Sigmoid colon (tissue), 7 donors: ENCODE measurements around the gene HDGFL2. TPM values are rescaled to one million over a fixed set of nuclear protein-coding genes. Genes with fewer than 3 reads are reported as not detected.

ENCODE experiments used
- DNase-seq: peaks from one replicate; pipeline ENCODE4 v3.0.0-alpha.2; 2019
- H3K27ac ChIP-seq, 4 donors: fragments of 200-600 bp; sonication (generic); one replicate each; pipeline ENCODE4 v1.5.1; 2016 to 2019; ENCODE audit warnings: mild to moderate bottlenecking in 1 of 4
- H3K27me3 ChIP-seq, 3 donors: fragments of 200-600 bp; sonication (generic); one replicate each; pipeline ENCODE4 v1.5.1; 2019; ENCODE audit warnings: mild to moderate bottlenecking in 1 of 3
- H3K36me3 ChIP-seq, 4 donors: fragments of 200-600 bp; sonication (generic); one replicate each; pipeline ENCODE4 v1.5.1; 2016 to 2019
- H3K4me1 ChIP-seq, 4 donors: fragments of 200-600 bp; sonication (generic); one replicate each; pipeline ENCODE4 v1.5.1; 2017 to 2019
- H3K4me3 ChIP-seq, 4 donors: fragments of 200-600 bp; sonication (generic); one replicate each; pipeline ENCODE4 v1.5.1; 2017 to 2019; ENCODE audit warnings: mild to moderate bottlenecking in 2 of 4, moderate library complexity in 1 of 4
- H3K9me3 ChIP-seq, 4 donors: fragments of 200-600 bp in 3 of 4; sonication (generic) in 3 of 4; one replicate each; pipeline versions ENCODE4 v1.5.1 to v1.6.1; 2013 to 2019
- CTCF ChIP-seq, 4 experiments: fragments of 450-650 bp in 3 of 4; fragments of 200-600 bp in 1 of 4; IDR thresholded peaks; one replicate each; pipeline ENCODE4 v1.5.1; 2016 to 2019; ENCODE audit warnings: antibody characterized with exemption in 4 of 4, mild to moderate bottlenecking in 3 of 4, moderate library complexity in 2 of 4
- EP300 ChIP-seq, 4 donors: sonication (generic); formaldehyde crosslinking; IDR thresholded peaks; one replicate each; pipeline ENCODE4 v1.6.1; 2017; ENCODE audit warnings: antibody characterized with exemption in 4 of 4
- POLR2A ChIP-seq, 2 donors: fragments of 450-650 bp; IDR thresholded peaks; one replicate each; pipeline ENCODE4 v1.6.1; 2016; ENCODE audit warnings: antibody characterized with exemption in 2 of 2, mild to moderate bottlenecking in 2 of 2, moderate library complexity in 2 of 2
- POLR2AphosphoS5 ChIP-seq, 4 donors: sonication (generic); formaldehyde crosslinking; IDR thresholded peaks; one replicate each; pipeline ENCODE4 v1.6.1; 2017; ENCODE audit warnings: antibody characterized with exemption in 4 of 4
- WGBS, 2 donors: extraction: QIAGEN DNeasy Blood & Tissue Kit; methylation state at CpG; one replicate each; pipeline ENCODE4 v1.1.7; 2013; 5-methylcytosine and 5-hydroxymethylcytosine counted together
- intact Hi-C: fragments of 100-400 bp; cut with DNase I; formaldehyde crosslinking; loops from one replicate; pipeline ENCODE4 v1.15.1; 2023
- polyA plus RNA-seq, 3 donors: library from polyadenylated mRNA; stranded (reverse); fragments of 200-250 nt; gene quantifications; one replicate each; pipeline ENCODE4 v1.2.3, GENCODE V29; 2013
- total RNA-seq, 4 donors: library from RNA; depleted of rRNA; stranded (reverse); fragments of >200 nt; gene quantifications; one replicate each; pipeline ENCODE4 v1.1.0, GENCODE V29; 2016
- donor health status: healthy with polysubstance abuse.
- donor health status: Bipolar disorder and iron deficiency.
- donor health status: healthy.

HDGFL2 gene
- total and polyA plus RNA-seq, 7 donors: 19.8 to 78.2 (median 39.2) TPM

- TF ChIP-seq EP300 (IDR thresholded peaks at IDR 0.05): no peak
- no peak for TF ChIP-seq POLR2A (IDR thresholded peaks at IDR 0.05)
- no peak for TF ChIP-seq CTCF (IDR thresholded peaks at IDR 0.05)
- Histone ChIP-seq H3K4me3 (no peak overlapping the region), H3K36me3 (peaks cover 38 to 57% (median 45%) of the 10 kb centered on the region in 4 donors), H3K27me3 (no peaks in the 10 kb centered on the region), H3K4me1 (peaks cover 0 to 36% (median 35%) of the 10 kb centered on the region in 4 donors), H3K9me3 (no peaks in the 10 kb centered on the region), H3K27ac (no peak overlapping the region)
- intact Hi-C loops: no loop called here
- WGBS, 2 donors: 78 to 81% methylated on average over 34 of the region's 34 CpGs
- DNase-seq: no peak
Observed at GRCh38 chr19:4453232-4454179, 18.6 kb upstream of the HDGFL2 start.

- Histone ChIP-seq H3K4me1 (peaks cover 0 to 26% (median 25%) of the 10 kb centered on the region in 4 donors), H3K36me3 (peaks cover 29 to 42% (median 34%) of the 10 kb centered on the region in 4 donors), H3K27ac (peak overlapping the region; percentile 88 to 95 (median 94)), H3K9me3 (no peaks in the 10 kb centered on the region), H3K27me3 (no peaks in the 10 kb centered on the region), H3K4me3 (peak overlapping the region in 3 of 4 donors; percentile 5 to 71 (median 11))
- intact Hi-C loops: loop anchor here (5.0 kb wide), 1 partner anchor 62 kb away; the partner anchor contains the start of gene PLIN4
- DNase-seq: no peak
- WGBS, 2 donors: 77 to 81% methylated on average over 29 of the region's 29 CpGs
- no peak for TF ChIP-seq POLR2AphosphoS5 (IDR thresholded peaks at IDR 0.05)
- no peak for TF ChIP-seq EP300 (IDR thresholded peaks at IDR 0.05)
- TF ChIP-seq CTCF (IDR thresholded peaks at IDR 0.05): no peak
- no peak for TF ChIP-seq POLR2A (IDR thresholded peaks at IDR 0.05)
Observed at GRCh38 chr19:4454747-4455718, 17.1 kb upstream of the HDGFL2 start.

GRCh38 chr19:4455719-4456475 is 16.2 kb upstream of the HDGFL2 start:
- TF ChIP-seq POLR2AphosphoS5 (IDR thresholded peaks at IDR 0.05) (peak; percentile 27 to 71 (median 37)), EP300 (IDR thresholded peaks at IDR 0.05) (peak in 1 of 4 donors; percentile 9), CTCF (IDR thresholded peaks at IDR 0.05) (no peak), POLR2A (IDR thresholded peaks at IDR 0.05) (no peak)
- Histone ChIP-seq H3K4me3 (peak overlapping the region; percentile 51 to 82 (median 76)), H3K36me3 (peaks cover 29 to 34% (median 32%) of the 10 kb centered on the region in 4 donors), H3K9me3 (no peaks in the 10 kb centered on the region), H3K27me3 (no peaks in the 10 kb centered on the region), H3K4me1 (peaks cover 0 to 26% (median 25%) of the 10 kb centered on the region in 4 donors), H3K27ac (peak overlapping the region; percentile 88 to 95 (median 94))
- DNase-seq: peak; percentile 95
- intact Hi-C loops: loop anchor here (2.0 to 5.0 kb wide), 2 partner anchors 51 to 61 kb away; partner anchors contain the start of gene PLIN4
- WGBS, 2 donors: 58 to 62% methylated on average over 15 of the region's 15 CpGs

GRCh38 chr19:4456476-4456842 is 15.6 kb upstream of the HDGFL2 start:
- H3K36me3 ChIP-seq: peaks cover 25 to 28% (median 27%) of the 10 kb centered on the region in 4 donors
- H3K4me3 ChIP-seq: peak overlapping the region; percentile 51 to 82 (median 76)
- peak; percentile 80 for DNase-seq
- no peaks in the 10 kb centered on the region for H3K27me3 ChIP-seq
- peaks cover 0 to 26% (median 25%) of the 10 kb centered on the region in 4 donors for H3K4me1 ChIP-seq
- H3K27ac ChIP-seq: peak overlapping the region; percentile 88 to 95 (median 94)
- WGBS, 2 donors: 7 to 9% methylated on average over 9 of the region's 9 CpGs
- intact Hi-C loops: loop anchor here (2.0 to 5.0 kb wide), 2 partner anchors 52 to 61 kb away; partner anchors contain the start of gene PLIN4
- TF ChIP-seq POLR2AphosphoS5 (IDR thresholded peaks at IDR 0.05) (peak in 1 of 4 donors; percentile 43), CTCF (IDR thresholded peaks at IDR 0.05) (no peak), POLR2A (IDR thresholded peaks at IDR 0.05) (no peak)
- H3K9me3 ChIP-seq: no peaks in the 10 kb centered on the region
